ENCODE measurements around the gene TMEM234. TPM values are rescaled to one million over a fixed set of nuclear protein-coding genes. Genes with fewer than 3 reads are reported as not detected.

TMEM234 gene
- total RNA-seq, 1 donor from 2014 or later = 5.5 TPM

- DNase-seq (ENCODE audit: low spot score) = peak; percentile 79
Observed at GRCh38 chr1:32240140-32240951, 18.2 kb upstream of the TMEM234 start.

- DNase-seq (ENCODE audit: low spot score) = no peak
Observed at GRCh38 chr1:32239790-32240139, 17.6 kb upstream of the TMEM234 start.

- no peak for DNase-seq (ENCODE audit: low spot score)
Observed at GRCh38 chr1:32239337-32239736, 17.2 kb upstream of the TMEM234 start.

- DNase-seq (ENCODE audit: low spot score) = no peak
Observed at GRCh38 chr1:32234792-32235191, 12.6 kb upstream of the TMEM234 start.

GRCh38 chr1:32232558-32233304 lies 10.6 kb upstream of the TMEM234 start:
- DNase-seq (ENCODE audit: low spot score) = no peak

- no peak for DNase-seq (ENCODE audit: low spot score)
Observed at GRCh38 chr1:32231843-32232432, 9.8 kb upstream of the TMEM234 start.

GRCh38 chr1:32228771-32229170 lies 6.6 kb upstream of the TMEM234 start:
- DNase-seq (ENCODE audit: low spot score) = no peak

- DNase-seq (ENCODE audit: low spot score) = no peak
Observed at GRCh38 chr1:32224285-32224684, 2.1 kb upstream of the TMEM234 start.

- DNase-seq (ENCODE audit: low spot score) = no peak
Observed at GRCh38 chr1:32223683-32224082, 1.5 kb upstream of the TMEM234 start.

- DNase-seq (ENCODE audit: low spot score) = no peak
Observed at GRCh38 chr1:32221581-32221979, 573 bp downstream of the TMEM234 start.

GRCh38 chr1:32220746-32221580 lies 1.2 kb downstream of the TMEM234 start:
- no peak for DNase-seq (ENCODE audit: low spot score)

GRCh38 chr1:32219022-32219421 lies 3.1 kb downstream of the TMEM234 start:
- no peak for DNase-seq (ENCODE audit: low spot score)

GRCh38 chr1:32216566-32216965 lies 5.6 kb downstream of the TMEM234 start:
- no peak for DNase-seq (ENCODE audit: low spot score)

- DNase-seq (ENCODE audit: low spot score) = peak; percentile 69
Observed at GRCh38 chr1:32215629-32216480, 6.3 kb downstream of the TMEM234 start.

- DNase-seq (ENCODE audit: low spot score) = peak; percentile 28
Observed at GRCh38 chr1:32208891-32209328, 13.2 kb downstream of the TMEM234 start, which contains the start of gene DCDC2B. DCDC2B (plus strand) TSS chr1:32209089; CDS start chr1:32209094, 5 bp downstream.

- DNase-seq (ENCODE audit: low spot score) = no peak
Observed at GRCh38 chr1:32208469-32208868, 13.7 kb downstream of the TMEM234 start.

- DNase-seq (ENCODE audit: low spot score) = peak; percentile 89
Observed at GRCh38 chr1:32205401-32206370, 16.5 kb downstream of the TMEM234 start, which contains the start of gene IQCC. IQCC (plus strand) TSS chr1:32205671; CDS start chr1:32205682, 11 bp downstream.

- no peak for DNase-seq (ENCODE audit: low spot score)
Observed at GRCh38 chr1:32204943-32205361, 17.2 kb downstream of the TMEM234 start.

All from umbilical cord (tissue), 2 donors.